Measurements from ENCODE around the gene ZNF337.
"Not testable (repeated sequence)": the region's sequence is repeated elsewhere in the genome, so short reads cannot be mapped to it uniquely, and the experiment has no call there.

Gene ZNF337

GRCh38 chr20:25733903-25734302 lies 37.2 kb upstream of the ZNF337 start:
- no peak for DNase-seq (ENCODE audit: low spot score)

GRCh38 chr20:25730862-25731261 lies 34.2 kb upstream of the ZNF337 start:
- DNase-seq (ENCODE audit: low spot score) = no peak
- TF ChIP-seq CTCF (IDR thresholded peaks at IDR 0.05; ENCODE audit: extremely low read depth, missing control alignments) = no peak

More at GRCh38 chr20:25733903-25734302, 37.2 kb upstream of the ZNF337 start:
- TF ChIP-seq CTCF (IDR thresholded peaks at IDR 0.05; ENCODE audit: extremely low read depth, missing control alignments) = no peak

GRCh38 chr20:25726357-25726756 lies 29.7 kb upstream of the ZNF337 start:
- TF ChIP-seq CTCF (IDR thresholded peaks at IDR 0.05; ENCODE audit: extremely low read depth, missing control alignments) = no peak
- DNase-seq (ENCODE audit: low spot score) = no peak

- TF ChIP-seq CTCF (IDR thresholded peaks at IDR 0.05; ENCODE audit: extremely low read depth, missing control alignments) = no peak
- no peak for DNase-seq (ENCODE audit: low spot score)
These were observed 29.0 kb upstream of the ZNF337 start for GRCh38 chr20:25725639-25726038.

GRCh38 chr20:25723975-25724374 lies 27.3 kb upstream of the ZNF337 start:
- no peak for TF ChIP-seq CTCF (IDR thresholded peaks at IDR 0.05; ENCODE audit: extremely low read depth, missing control alignments)
- no peak for DNase-seq (ENCODE audit: low spot score)

- no peak for TF ChIP-seq CTCF (IDR thresholded peaks at IDR 0.05; ENCODE audit: extremely low read depth, missing control alignments)
- no peak for DNase-seq (ENCODE audit: low spot score)
These were observed 23.6 kb upstream of the ZNF337 start for GRCh38 chr20:25720285-25720684.

GRCh38 chr20:25718896-25719809 lies 22.5 kb upstream of the ZNF337 start:
- DNase-seq (ENCODE audit: low spot score) = not testable (repeated sequence)

GRCh38 chr20:25707695-25708094 lies 11.0 kb upstream of the ZNF337 start:
- TF ChIP-seq CTCF (IDR thresholded peaks at IDR 0.05; ENCODE audit: extremely low read depth, missing control alignments) = no peak
- no peak for DNase-seq (ENCODE audit: low spot score)
